22Rv1 (cell line): ENCODE measurements around the gene PANK4.
"Not testable (repeated sequence)": the region's sequence is repeated elsewhere in the genome, so short reads cannot be mapped to it uniquely, and the experiment has no call there.

Experiments used
- H3K27ac ChIP-seq: fragments of 450-650 bp; 2 replicates; pipeline ENCODE4 v1.5.1; 2017
- CTCF ChIP-seq: fragments of 450-650 bp; IDR thresholded peaks from 2 replicates; pipeline ENCODE4 v1.5.1; 2017; ENCODE audit warnings: mild to moderate bottlenecking
- ZFX ChIP-seq: fragments of 450-650 bp; IDR thresholded peaks from 2 replicates; pipeline ENCODE4 v1.6.1; 2017; ENCODE audit warnings: antibody characterized with exemption, borderline replicate concordance

Gene PANK4

DNA sequence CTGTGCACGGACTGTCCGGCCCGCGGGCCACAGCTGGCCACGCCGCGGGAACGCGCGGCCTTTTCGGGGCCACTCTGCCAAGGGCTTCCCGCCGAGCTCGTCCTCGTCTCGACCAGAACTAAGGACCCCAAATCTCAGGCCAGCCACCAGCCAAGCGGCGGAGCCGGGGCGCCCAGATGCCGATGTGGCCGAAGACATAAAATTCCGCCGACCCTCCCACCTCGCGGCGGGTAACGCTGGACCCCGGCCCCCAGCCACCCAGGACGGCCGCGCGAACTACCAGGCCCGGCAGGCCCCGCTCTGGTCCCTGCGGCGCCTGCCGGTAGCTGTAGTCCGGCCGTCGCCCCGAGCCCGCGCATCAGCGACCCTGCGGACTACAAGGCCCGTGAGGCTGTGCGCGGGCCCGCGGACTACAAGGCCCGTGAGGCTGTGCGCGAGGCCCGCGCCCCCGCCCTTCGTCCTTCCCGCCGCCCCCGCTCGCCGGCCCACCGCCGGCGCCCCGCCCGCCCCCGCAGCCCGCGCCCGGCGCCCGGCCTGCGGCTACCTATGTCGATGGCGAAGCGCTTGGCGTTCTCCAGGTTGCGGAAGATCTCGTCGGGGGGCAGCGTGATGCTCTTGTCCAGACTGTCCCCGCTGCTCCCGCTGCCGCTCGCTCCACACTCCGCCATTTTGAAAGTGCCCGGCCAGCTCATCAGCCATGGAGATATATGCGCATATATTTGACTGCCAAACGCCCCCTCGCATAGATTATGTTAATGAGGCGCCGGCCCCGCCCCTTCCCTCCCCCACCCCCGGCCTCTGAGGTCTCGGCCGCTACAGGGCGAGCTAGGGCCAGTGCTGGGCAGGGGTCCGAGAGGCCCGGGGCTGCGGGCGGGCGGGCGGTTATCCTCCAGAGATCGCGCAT is at the start of gene PANK4:
PANK4 (minus strand) TSS at position 677 of the 904 bp plus-strand sequence; CDS start at position 668, 9 bp downstream.
- peak within 1 kb of the TSS; percentile 74 for H3K27ac ChIP-seq
- TF ChIP-seq CTCF (no peak), ZFX (no peak)

DNA sequence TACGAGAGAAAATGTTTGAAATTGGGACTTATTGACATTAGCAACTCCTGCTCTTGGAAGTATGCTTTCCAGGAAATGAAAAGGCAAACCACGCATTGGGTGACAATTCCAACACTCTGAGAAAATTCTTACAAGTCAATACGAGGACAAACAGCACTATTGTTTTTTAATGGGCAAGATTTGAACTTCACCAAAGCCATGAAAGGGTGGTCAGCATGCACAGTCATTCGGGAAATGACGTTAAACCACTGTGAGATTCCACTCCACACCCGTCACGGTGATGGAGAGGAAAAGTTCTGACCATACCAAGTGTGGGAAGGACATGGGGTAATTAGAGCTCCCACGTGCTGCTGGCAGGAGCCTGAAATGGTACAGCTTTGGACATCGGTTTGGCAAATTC is 48.0 kb upstream of the PANK4 start:
- no peak overlapping the region for H3K27ac ChIP-seq
- TF ChIP-seq CTCF (no peak), ZFX (no peak)

- no peak overlapping the region for H3K27ac ChIP-seq
- TF ChIP-seq ZFX = no peak
- no peak for TF ChIP-seq CTCF
These were observed 47.0 kb upstream of the PANK4 start for GRCh38 chr1:2573250-2573920.

GRCh38 chr1:2571348-2571747 is 45.0 kb upstream of the PANK4 start:
- H3K27ac ChIP-seq = no peak overlapping the region
- no peak for TF ChIP-seq ZFX
- no peak for TF ChIP-seq CTCF

GRCh38 chr1:2570332-2570731 is 43.9 kb upstream of the PANK4 start:
- no peak overlapping the region for H3K27ac ChIP-seq
- TF ChIP-seq ZFX = no peak
- no peak for TF ChIP-seq CTCF

- not testable (repeated sequence) for H3K27ac ChIP-seq
These were observed 43.3 kb upstream of the PANK4 start for GRCh38 chr1:2569703-2570102.

DNA sequence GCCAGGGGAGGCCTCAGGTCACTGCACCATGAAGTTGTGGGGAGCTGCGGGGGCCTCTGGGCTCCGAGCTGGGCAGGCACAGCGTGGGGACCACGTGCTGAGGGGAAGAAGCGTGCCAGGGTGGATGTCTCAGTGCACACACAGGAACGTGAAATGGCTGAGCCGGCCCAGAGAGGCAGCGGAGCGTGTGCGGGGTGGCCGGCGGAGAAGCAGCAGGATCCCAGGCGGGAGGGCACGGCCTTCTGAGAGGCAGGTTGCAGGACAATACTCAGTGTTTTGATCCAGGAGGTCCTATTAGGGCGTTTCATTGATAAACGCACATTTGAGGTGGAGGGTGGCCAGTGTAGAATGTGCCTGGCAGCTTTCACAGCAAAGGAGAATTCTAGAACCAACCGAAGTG is 42.7 kb upstream of the PANK4 start:
- TF ChIP-seq CTCF (no peak), ZFX (no peak)
- no peak overlapping the region for H3K27ac ChIP-seq

DNA sequence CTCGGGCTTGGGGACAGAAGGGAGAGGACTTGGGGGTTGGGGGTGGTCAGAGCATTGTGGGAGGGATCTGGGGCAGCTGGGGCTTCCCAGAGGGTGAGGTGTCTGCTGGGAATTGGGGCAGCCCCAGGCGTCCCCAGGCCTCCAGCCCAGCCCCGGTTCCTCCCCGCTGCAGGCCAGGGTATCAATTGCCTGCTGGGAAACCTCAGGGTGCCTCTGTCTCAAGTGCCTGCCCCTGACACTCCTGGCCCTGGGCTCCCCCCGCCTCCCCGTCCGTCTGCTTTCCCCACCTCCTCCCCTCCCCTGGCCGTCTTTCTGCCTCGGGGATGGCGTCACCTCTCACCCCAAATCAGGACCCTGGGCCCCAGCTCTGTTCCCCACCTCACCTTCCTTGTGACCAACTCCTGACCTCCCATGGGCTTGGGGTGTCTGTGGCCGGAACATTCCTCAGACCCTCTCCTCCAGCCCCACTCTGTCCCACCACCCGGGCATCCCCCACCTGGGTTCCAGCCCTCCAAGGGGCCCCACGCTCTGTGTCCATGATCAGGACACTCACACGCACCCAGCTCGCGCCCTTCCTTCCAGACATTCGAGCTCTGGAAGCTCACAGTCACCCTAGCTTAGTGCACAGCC is 41.9 kb upstream of the PANK4 start:
- not testable (repeated sequence) for H3K27ac ChIP-seq
